Mucosa of descending colon (tissue), 3 donors: Measurements from ENCODE around the gene RELA. TPM values are rescaled to one million over a fixed set of nuclear protein-coding genes. Genes with fewer than 3 reads are reported as not detected.
A peak's percentile ranks its signal among the peaks of the same experiment; 100 is the strongest.
"Not testable (repeated sequence)": the region's sequence is repeated elsewhere in the genome, so short reads cannot be mapped to it uniquely, and the experiment has no call there.

Source experiments
- ATAC-seq: fragments of 200-7000 bp; cut with Tn5 transposase; one replicate; pipeline ENCODE4 v1.9.1; 2020; ENCODE audit warnings: mild to moderate bottlenecking, moderate library complexity
- DNase-seq, 3 donors: peaks; one replicate each; pipeline ENCODE4 v3.0.0-alpha.2; 2020
- H3K36me3 ChIP-seq: fragments of 200-600 bp; one replicate; pipeline ENCODE4 v1.8.0; 2021; ENCODE audit warnings: low read depth, mild to moderate bottlenecking
- H3K4me1 ChIP-seq: fragments of 200-600 bp; one replicate; pipeline ENCODE4 v1.8.0; 2021; ENCODE audit warnings: low read depth, mild to moderate bottlenecking
- H3K4me3 ChIP-seq: fragments of 200-600 bp; one replicate; pipeline ENCODE4 v1.8.0; 2021; ENCODE audit warnings: mild to moderate bottlenecking
- H3K9me3 ChIP-seq: fragments of 200-600 bp; one replicate; pipeline ENCODE4 v1.8.0; 2021; ENCODE audit warnings: mild to moderate bottlenecking
- intact Hi-C, 2 donors: fragments of 100-400 bp; cut with DNase I in 1 of 2; cut with micrococcal nuclease in 1 of 2; formaldehyde crosslinking; loops; one replicate each; pipeline versions ENCODE4 v1.11.0 to v1.11.1; 2022; cut with DNase I, micrococcal nuclease
- long read RNA-seq, 2 donors: library from polyadenylated mRNA; unstranded; transcript quantifications; one replicate each; pipeline ENCODE4 v2.0.0, GENCODE V29; 2019 to 2021
- total RNA-seq, 3 donors: library from RNA; stranded (reverse); fragmentation: NEBNext Ultra II Directional in 2 of 3; extraction: Animal tissue kit (Norgen Biotek cat#: 25700) in 2 of 3; gene quantifications; one replicate each; pipeline versions ENCODE4 v1.2.1 to v1.2.4, GENCODE V29; 2021 to 2023
- TF ChIP-seq, protein P1 (sequence below): fragments of 200-600 bp; IDR thresholded peaks from one replicate; pipeline ENCODE4 v1.8.0; 2022; ENCODE audit warnings: antibody characterized with exemption, mild to moderate bottlenecking
- donor health status: DM: no; HTN: no; CAD: no; lungs with moderate emphysema.
- donor health status: DM: no; HTN: no; CAD: no.
- donor health status: DM: no; HTN: yes; CAD: no.

Gene RELA
- total RNA-seq = 10 to 100 TPM; 69.1 to 89.6 (median 71.0) TPM
- long read RNA-seq, donor 1, transcript RELA-202 (11 exons, 2,700 nt) = major isoform, 40 of 75 reads
- long read RNA-seq, donor 1, partial matches to known transcripts = 21 of 75 reads
- long read RNA-seq, donor 1, other reads (novel, unspliced or antisense) = 14 of 75 reads
- long read RNA-seq, donor 2, partial matches to known transcripts = 4 of 11 reads
- long read RNA-seq, donor 2, other reads (novel, unspliced or antisense) = 5 of 11 reads

DNA sequence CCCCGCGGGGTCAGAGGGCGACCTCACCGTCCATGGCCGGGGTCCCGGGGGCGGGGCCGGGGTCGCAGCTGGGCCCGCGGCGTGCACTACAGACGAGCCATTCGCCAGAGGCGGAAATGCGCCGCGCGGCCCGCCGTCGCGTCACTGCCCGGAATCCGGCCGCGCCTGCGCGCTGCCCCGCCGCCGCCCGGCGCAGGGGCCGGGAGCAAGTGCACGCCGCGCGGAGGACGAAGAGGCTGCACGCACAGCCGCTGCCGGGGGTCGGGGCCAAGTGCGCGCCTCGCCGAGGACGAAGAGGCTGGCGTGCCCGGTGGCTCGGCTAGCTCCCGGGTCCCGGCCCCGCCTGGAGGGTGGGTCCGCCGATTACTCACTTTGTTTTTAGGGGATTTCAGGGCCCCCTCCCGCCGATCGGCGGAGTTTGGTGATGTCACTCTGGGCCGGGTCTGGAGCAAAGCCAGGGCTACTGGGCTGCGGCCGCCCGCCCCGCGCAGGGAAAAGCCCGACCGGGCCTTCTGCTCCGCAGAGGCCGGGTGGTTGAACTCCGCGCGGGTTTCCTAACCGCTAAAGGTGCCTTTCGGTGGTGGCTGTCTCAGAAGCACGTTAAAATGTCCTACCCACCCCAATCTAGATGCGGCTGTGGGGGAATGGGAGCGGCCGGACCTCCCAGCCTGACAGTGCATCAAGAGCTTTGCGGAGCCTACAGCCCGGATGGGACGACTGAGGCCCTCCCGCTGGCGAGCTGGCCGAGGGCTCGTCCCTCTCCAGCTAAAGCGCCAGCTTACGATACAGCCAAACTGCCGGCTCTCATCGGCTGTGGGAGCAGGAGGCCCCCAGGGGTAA is at the start of gene RELA:
TSS of gene RELA (minus strand) at position 118 of the 840 bp plus-strand sequence. CDS start at position 34, 84 bp downstream.
- intact Hi-C loops = no loop called here
- peak within 1 kb of the TSS; percentile 86 for H3K4me3 ChIP-seq
- H3K36me3 ChIP-seq = peaks cover 9% of the 10 kb centered on the region
- H3K4me1 ChIP-seq = peaks cover 15% of the 10 kb centered on the region
- TF ChIP-seq, protein P1, sequence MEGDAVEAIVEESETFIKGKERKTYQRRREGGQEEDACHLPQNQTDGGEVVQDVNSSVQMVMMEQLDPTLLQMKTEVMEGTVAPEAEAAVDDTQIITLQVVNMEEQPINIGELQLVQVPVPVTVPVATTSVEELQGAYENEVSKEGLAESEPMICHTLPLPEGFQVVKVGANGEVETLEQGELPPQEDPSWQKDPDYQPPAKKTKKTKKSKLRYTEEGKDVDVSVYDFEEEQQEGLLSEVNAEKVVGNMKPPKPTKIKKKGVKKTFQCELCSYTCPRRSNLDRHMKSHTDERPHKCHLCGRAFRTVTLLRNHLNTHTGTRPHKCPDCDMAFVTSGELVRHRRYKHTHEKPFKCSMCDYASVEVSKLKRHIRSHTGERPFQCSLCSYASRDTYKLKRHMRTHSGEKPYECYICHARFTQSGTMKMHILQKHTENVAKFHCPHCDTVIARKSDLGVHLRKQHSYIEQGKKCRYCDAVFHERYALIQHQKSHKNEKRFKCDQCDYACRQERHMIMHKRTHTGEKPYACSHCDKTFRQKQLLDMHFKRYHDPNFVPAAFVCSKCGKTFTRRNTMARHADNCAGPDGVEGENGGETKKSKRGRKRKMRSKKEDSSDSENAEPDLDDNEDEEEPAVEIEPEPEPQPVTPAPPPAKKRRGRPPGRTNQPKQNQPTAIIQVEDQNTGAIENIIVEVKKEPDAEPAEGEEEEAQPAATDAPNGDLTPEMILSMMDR = no peak
- peak; percentile 95 for ATAC-seq
- no peaks in the 10 kb centered on the region for H3K9me3 ChIP-seq
- peak; percentile 94 to 95 (median 94) for DNase-seq

DNA sequence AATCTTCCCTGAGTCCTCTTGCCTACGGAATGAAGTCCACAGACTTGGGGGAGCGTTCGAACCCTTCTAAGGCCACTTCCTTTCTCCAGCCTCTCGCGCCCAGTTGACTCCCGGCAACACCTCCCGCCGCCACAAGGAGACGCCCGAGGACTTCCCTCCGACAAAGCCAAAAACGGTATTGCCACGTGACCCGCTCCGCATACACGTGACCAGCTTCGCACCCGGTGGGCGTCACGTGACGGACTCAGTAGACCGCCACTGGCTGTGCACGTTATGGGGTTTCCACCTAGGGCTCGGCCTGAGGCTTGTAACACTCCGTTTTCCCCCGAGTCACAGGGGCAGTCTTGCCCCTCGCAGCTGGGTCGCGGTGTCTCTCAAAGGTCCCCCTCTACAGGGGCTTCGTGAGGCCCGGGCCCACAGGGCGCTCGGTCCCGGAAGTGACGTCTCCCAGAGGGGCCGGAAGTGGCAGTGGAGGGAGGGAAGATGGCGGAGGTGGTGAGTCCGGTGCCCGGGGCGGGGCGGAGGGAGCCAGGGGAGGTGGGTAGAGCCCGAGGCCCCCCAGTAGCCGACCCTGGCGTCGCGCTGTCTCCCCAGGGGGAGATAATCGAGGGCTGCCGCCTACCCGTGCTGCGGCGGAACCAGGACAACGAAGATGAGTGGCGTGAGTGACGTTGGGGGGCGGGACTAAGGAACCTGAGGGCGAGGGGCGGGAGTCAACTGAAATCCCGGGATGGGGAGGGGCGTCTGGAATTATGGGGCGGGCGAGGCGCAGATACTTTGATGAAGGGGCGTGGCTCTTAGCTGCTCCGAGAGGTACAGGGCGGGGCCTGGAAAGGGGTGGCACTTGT is 49.3 kb upstream of the RELA start, which contains the start of gene KAT5:
TSS of gene KAT5 (plus strand) at position 468 of the 848 bp plus-strand sequence. CDS start at position 484, 16 bp downstream.
- ATAC-seq = peak; percentile 90
- H3K4me3 ChIP-seq = peak within 1 kb of the TSS; percentile 51
- TF ChIP-seq, protein P1 = peak; percentile 98
- H3K36me3 ChIP-seq = peaks cover 9% of the 10 kb centered on the region
- intact Hi-C loops = no loop called here
- peak; percentile 99 to 100 (median 99) for DNase-seq
- H3K9me3 ChIP-seq = no peaks in the 10 kb centered on the region
- peaks cover 12% of the 10 kb centered on the region for H3K4me1 ChIP-seq

DNA sequence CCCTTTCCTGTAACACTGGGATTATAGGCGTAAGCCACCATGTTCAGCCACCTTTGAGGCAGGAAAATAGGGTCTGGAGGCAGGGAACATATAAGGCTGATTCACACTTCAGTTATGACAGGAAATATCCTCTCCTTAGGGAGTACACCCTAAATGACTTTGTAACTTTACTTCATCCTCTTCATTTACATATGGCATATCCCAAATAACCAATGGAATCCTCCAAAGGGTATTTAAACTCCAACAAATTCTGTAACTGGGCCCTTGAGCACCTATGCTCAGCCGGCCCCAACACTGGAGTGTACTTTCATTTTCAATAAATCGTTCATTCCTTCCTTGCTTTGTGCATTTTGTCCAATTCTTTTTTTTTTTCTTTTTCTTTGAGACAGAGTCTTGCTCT is 47.7 kb upstream of the RELA start:
- Histone ChIP-seq H3K4me1 (peaks cover 12% of the 10 kb centered on the region), H3K4me3 (no peak overlapping the region), H3K36me3 (peaks cover 9% of the 10 kb centered on the region), H3K9me3 (no peaks in the 10 kb centered on the region)
- TF ChIP-seq, protein P1 = no peak
- intact Hi-C loops = no loop called here
- ATAC-seq = no peak
- DNase-seq = no peak

DNA sequence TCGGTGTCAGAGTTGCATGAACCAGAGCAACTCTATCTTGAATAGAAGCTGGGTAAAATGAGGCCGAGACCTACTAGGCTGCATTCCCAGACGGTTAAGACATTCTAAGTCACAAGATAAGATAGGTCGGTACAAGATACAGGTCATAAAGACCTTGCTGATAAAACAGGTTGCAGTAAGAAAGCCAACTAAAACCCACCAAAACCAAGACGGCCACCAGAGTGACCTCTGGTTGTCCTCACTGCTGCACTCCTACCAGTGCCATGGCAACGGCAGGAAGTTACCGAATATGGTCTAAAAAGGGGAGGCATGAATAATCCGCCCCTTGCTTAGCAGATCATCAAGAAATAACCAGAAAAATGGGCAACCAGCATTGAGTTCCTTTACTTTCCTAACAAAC is 46.9 kb upstream of the RELA start:
- DNase-seq (no peak), ATAC-seq (no peak)
- H3K9me3 ChIP-seq = no peaks in the 10 kb centered on the region
- no peak overlapping the region for H3K4me3 ChIP-seq
- intact Hi-C loops = loop anchor here in 1 of 2 donors (10.0 kb wide), 1 partner anchor 105 kb away; no protein-coding TSS in a partner anchor
- TF ChIP-seq, protein P1 = no peak
- peaks cover 6% of the 10 kb centered on the region for H3K36me3 ChIP-seq
- peaks cover 12% of the 10 kb centered on the region for H3K4me1 ChIP-seq

DNA sequence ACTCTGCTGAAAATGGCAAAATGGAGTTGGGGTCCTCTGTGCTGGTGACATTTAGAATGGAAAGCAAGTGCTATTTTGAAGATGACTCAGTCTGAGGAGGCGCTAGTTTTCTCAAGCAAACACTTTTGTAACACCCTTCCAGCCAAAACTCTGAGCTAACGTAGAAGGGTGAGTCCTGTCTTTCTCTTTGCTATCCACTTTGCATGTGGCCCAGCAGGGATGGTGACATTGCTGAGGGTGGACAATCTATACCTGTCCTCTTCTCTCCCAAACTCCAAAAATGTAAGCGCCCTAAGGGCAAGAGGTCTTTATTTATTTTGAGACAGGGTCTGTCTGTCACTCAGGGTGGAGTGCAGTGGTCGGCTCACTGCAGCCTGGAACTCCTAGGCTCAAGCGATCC is 45.7 kb upstream of the RELA start:
- no peaks in the 10 kb centered on the region for H3K9me3 ChIP-seq

DNA sequence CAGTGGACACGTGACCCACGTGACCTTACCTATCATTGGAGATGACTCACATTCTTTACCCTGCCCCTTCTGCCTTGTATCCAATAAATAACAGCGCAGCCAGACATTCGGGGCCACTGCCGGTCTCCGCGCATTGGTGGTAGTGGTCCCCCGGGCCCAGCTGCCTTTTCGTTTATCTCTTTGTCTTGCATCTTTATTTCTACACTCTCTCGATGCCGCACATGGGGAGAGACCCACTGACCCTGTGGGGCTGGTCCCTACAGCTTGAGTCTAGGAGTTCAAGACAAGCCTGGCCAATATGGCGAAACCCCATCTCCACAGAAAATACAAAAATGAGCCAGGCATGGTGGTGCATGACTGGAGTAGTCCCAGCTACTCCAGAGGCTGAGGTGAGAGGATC is 44.3 kb upstream of the RELA start:
- H3K4me1 ChIP-seq, ATAC-seq, H3K4me3 ChIP-seq, H3K9me3 ChIP-seq, H3K36me3 ChIP-seq, DNase-seq: not testable (repeated sequence)
- intact Hi-C loops = loop anchor here in 1 of 2 donors (10.0 kb wide), 1 partner anchor 108 kb away; no protein-coding TSS in a partner anchor

More for the DNA sequence above, 45.7 kb upstream of the RELA start:
- Histone ChIP-seq H3K36me3 (no peaks in the 10 kb centered on the region), H3K4me3 (no peak overlapping the region), H3K4me1 (peaks cover 12% of the 10 kb centered on the region)
- no peak for DNase-seq
- TF ChIP-seq, protein P1 = no peak
- intact Hi-C loops = loop anchor here in 1 of 2 donors (10.0 kb wide), 1 partner anchor 106 kb away; no protein-coding TSS in a partner anchor
- ATAC-seq = no peak
